Measurements from ENCODE around the gene MPO. TPM values are rescaled to one million over a fixed set of nuclear protein-coding genes. Genes with fewer than 3 reads are reported as not detected.

The MPO gene
- total and polyA plus RNA-seq, 2 donors (not counting 3 experiments of a cell fraction or from before 2014, with no cell fraction given), result not detected

DNA sequence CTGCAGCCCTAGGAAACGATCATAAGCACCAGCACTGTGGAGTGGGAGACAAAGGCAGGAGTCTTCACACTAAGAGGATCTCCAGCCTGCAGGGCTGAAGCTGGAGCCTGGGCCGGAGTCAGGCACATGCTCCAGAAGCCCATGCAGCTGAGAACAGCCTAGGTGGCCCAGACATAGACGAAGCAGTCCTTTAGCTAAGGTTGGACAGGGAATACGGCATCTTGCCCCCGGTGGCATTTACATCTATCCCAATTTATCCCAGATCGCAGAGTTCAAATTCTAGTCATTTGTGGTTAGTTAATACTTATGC is 33.9 kb upstream of the MPO start:
- no peak overlapping the region for H3K9ac ChIP-seq (replicated peaks; ENCODE audit: extremely low read depth, insufficient read depth, low read length)
- no peaks in the 10 kb centered on the region for H3K4me1 ChIP-seq (ENCODE audit: control insufficient read depth, extremely low read depth, insufficient read depth, low read length)
- H3K4me3 ChIP-seq (replicated peaks in 1 of 3; ENCODE audit: insufficient read depth in 1 of 3, low read depth in 1 of 3, low read length in 3 of 3), result no peak overlapping the region
- dilution Hi-C loops (cut with MboI; ENCODE audit: extremely low pct_ligation_motif_present, low sequenced_read_pairs) (no loop called here), intact Hi-C loops (cut with micrococcal nuclease) (no loop called here)
- no peaks in the 10 kb centered on the region for H3K9me1 ChIP-seq (replicated peaks; ENCODE audit: control insufficient read depth, extremely low read depth, insufficient read depth, low read length)
- POLR2A ChIA-PET, result no interaction called here
- no peak for DNase-seq (ENCODE audit: low read depth, low spot score)
- no peaks in the 10 kb centered on the region for H4K20me1 ChIP-seq (replicated peaks; ENCODE audit: control insufficient read depth, extremely low read depth, insufficient read depth, low read length)
- no TSS peak for BruUV-seq (replicated peaks)
- H3K27me3 ChIP-seq (ENCODE audit: control insufficient read depth in 2 of 2, insufficient read depth in 2 of 2, low read length in 2 of 2), result no peaks in the 10 kb centered on the region
- H3K36me3 ChIP-seq (ENCODE audit: control insufficient read depth in 2 of 2, extremely low read depth in 1 of 2, insufficient read depth in 2 of 2, low read length in 2 of 2), result no peaks in the 10 kb centered on the region
- no peaks in the 10 kb centered on the region for H3K9me3 ChIP-seq (replicated peaks; ENCODE audit: control insufficient read depth, insufficient read depth, low read length)
- TF ChIP-seq FOS (IDR thresholded peaks at IDR 0.05; ENCODE audit: borderline replicate concordance, insufficient read depth, low read length) (no peak), POLR2A (IDR thresholded peaks at IDR 0.05; ENCODE audit: low read depth, low read length) (no peak), EZH2 (IDR thresholded peaks at IDR 0.05; ENCODE audit: borderline replicate concordance, low read depth, low read length, severe bottlenecking) (no peak), GATA2 (IDR thresholded peaks at IDR 0.05; ENCODE audit: insufficient read depth, insufficient read length, low read depth, low read length) (no peak), MAX (IDR thresholded peaks at IDR 0.05; ENCODE audit: insufficient read depth, insufficient read length) (no peak), MYC (IDR thresholded peaks at IDR 0.05; ENCODE audit: low read depth, low read length) (no peak), JUN (IDR thresholded peaks at IDR 0.05; ENCODE audit: borderline replicate concordance, insufficient read depth, insufficient read length, low read depth) (no peak), POLR2AphosphoS5 (IDR thresholded peaks at IDR 0.05; ENCODE audit: insufficient read depth, low read depth, low read length) (no peak)
- TF ChIP-seq, protein P1, sequence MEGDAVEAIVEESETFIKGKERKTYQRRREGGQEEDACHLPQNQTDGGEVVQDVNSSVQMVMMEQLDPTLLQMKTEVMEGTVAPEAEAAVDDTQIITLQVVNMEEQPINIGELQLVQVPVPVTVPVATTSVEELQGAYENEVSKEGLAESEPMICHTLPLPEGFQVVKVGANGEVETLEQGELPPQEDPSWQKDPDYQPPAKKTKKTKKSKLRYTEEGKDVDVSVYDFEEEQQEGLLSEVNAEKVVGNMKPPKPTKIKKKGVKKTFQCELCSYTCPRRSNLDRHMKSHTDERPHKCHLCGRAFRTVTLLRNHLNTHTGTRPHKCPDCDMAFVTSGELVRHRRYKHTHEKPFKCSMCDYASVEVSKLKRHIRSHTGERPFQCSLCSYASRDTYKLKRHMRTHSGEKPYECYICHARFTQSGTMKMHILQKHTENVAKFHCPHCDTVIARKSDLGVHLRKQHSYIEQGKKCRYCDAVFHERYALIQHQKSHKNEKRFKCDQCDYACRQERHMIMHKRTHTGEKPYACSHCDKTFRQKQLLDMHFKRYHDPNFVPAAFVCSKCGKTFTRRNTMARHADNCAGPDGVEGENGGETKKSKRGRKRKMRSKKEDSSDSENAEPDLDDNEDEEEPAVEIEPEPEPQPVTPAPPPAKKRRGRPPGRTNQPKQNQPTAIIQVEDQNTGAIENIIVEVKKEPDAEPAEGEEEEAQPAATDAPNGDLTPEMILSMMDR (IDR thresholded peaks at IDR 0.05; ENCODE audit: extremely low read depth in 1 of 2, insufficient read depth in 1 of 2, low read depth in 1 of 2, low read length in 2 of 2), result no peak
- no peak overlapping the region for H3K4me2 ChIP-seq (ENCODE audit: insufficient read depth, low read length)
- FAIRE-seq, result no peak
- no peak overlapping the region for H2AFZ ChIP-seq (ENCODE audit: low read depth, low read length)
- no peak overlapping the region for H3K27ac ChIP-seq (ENCODE audit: insufficient read depth, low read depth, low read length)
- no peaks in the 10 kb centered on the region for H3K79me2 ChIP-seq (ENCODE audit: control insufficient read depth, insufficient read depth, low read length)
- CTCF ChIA-PET, result interaction anchor here (0.9 to 5.6 kb wide), 2 partner anchors 102 to 145 kb away, joined by 3 to 79 read pairs; partner anchors contain the start of gene RNF43

All from endothelial cell of umbilical vein (primary cell).